ENCODE data around the gene GPBP1.

- TF ChIP-seq CTCF (IDR thresholded peaks at IDR 0.05; ENCODE audit: poor library complexity) (no peak), EZH2 (IDR thresholded peaks at IDR 0.05; ENCODE audit: borderline replicate concordance) (no peak)
Measured at GRCh38 chr5:57311251-57311650, 137.4 kb downstream of the GPBP1 start.

Measured in hepatocyte (in vitro differentiated cells).